Coronary artery (tissue), 2 donors: Measurements from ENCODE around the gene AHNAK.
"Not testable (repeated sequence)": the region's sequence is repeated elsewhere in the genome, so short reads cannot be mapped to it uniquely, and the experiment has no call there.

ENCODE experiments used
- DNase-seq: peaks from one replicate; pipeline ENCODE4 v3.0.0-alpha.2; 2017; ENCODE audit warnings: low spot score
- H3K27ac ChIP-seq, 2 donors: fragments of 200-600 bp; sonication (generic); one replicate each; pipeline ENCODE4 v1.5.1; 2016 to 2019
- H3K4me3 ChIP-seq: fragments of 200-600 bp; sonication (generic); 2 replicates; pipeline ENCODE4 v1.5.1; 2016; ENCODE audit warnings: mild to moderate bottlenecking, moderate library complexity
- CTCF ChIP-seq: fragments of 200-600 bp; sonication (generic); IDR thresholded peaks from one replicate; pipeline ENCODE4 v1.5.1; 2019; ENCODE audit warnings: antibody characterized with exemption

Gene AHNAK

GRCh38 chr11:62591448-62592145, 45.0 kb upstream of the AHNAK start, which contains the start of gene TUT1:
Gene TUT1, minus strand, starts transcription at chr11:62591523. Its CDS starts 38 bp downstream, at chr11:62591485.
- peak; percentile 98 for DNase-seq
- no peak for TF ChIP-seq CTCF

DNA sequence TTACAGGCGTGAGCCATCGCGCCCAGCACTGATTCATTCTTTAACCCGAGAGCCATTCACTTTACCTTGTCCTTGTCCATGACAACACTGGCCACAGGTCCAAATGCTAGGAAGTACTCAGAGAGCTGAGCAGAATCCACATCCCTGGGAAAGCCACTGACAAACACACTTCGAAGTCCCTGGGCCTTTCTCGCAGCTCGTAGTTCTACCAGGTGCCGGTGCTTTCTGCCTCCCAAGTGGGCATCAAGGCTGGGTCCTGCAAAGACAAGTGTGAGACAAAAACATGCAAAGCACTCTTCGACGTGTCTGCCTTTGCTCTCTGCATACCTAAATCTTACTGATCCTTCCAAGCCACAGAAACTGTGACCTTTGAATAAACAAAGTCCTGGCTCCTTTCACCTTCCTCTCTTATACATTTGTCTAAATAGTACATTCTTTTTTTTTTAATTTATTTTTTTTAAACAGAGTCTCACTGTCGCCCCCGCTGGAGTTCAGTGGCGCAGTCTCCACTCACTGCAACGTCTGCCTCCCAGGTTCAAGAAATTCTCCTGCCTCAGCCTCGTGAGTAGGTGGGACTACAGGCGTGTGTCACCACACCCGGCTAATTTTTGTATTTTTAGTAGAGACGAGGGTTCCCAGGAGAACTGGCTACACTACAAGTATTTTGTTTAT, 42.5 kb upstream of the AHNAK start:
- no peak for TF ChIP-seq CTCF
- H3K27ac ChIP-seq = no peak overlapping the region
- no peak overlapping the region for H3K4me3 ChIP-seq
- DNase-seq = no peak

More at GRCh38 chr11:62591448-62592145, 45.0 kb upstream of the AHNAK start, which contains the start of gene TUT1:
- peak within 1 kb of the TSS; percentile 77 for H3K4me3 ChIP-seq
- peak within 1 kb of the TSS; percentile 90 to 97 for H3K27ac ChIP-seq

DNA sequence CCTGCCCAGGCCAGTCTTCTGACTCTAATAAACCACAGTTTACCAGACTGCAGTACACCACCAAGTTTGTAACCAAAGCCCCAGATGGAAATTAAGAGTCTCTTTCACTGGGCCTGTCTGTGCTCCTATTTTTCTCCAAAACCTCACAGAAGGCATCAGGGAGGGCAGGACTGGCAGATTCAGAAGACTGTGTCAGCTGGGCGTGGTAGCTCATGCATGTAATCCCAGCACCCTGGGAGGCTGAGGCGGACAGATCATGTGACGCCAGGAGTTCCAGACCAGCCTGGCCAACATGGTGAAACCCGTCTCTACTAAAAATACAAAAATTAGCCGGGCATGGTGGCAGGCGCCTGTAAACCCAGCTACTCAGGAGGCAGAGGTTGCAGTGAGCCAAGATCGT, 38.8 kb upstream of the AHNAK start:
- not testable (repeated sequence) for H3K27ac ChIP-seq, DNase-seq, H3K4me3 ChIP-seq

GRCh38 chr11:62581735-62582134, 35.1 kb upstream of the AHNAK start:
- not testable (repeated sequence) for H3K4me3 ChIP-seq, DNase-seq, H3K27ac ChIP-seq

DNA sequence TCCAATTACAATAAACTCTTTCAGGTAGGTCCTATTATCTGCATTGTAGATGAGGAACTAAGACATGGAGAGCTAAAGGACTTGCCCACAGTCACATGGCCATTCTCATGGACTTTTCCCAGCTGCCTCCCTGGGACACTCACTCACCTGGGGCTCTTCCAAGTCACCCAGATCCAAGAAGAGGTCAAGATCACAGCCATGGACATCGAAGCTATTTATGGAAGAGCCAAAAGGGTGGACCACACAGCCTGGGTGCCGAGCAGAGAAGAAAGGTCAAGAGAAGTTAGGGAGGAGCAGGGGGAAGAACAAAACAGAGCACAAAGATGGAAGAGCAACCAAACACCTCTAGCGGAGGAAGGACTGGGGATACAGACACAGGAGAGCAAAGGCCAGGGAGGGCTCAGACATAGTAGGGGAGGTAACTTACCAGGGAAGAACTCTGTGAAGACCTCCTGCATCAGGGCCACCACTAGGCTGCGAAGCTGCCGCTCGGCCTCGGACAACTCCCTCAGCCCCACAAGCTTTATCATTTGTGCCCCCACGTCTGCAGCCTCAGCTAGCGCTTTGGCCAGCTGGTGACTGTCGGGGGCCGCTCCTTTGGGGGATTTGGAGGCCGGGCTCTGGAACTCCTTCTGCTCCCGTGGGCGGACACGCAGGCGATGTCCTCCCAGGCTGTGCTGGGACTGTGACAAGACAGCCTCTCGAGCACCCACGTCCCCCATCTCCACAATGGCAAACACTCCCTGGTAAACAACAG, 34.5 kb upstream of the AHNAK start:
- no peak overlapping the region for H3K4me3 ChIP-seq
- no peak for DNase-seq
- no peak overlapping the region for H3K27ac ChIP-seq
- TF ChIP-seq CTCF = no peak

DNA sequence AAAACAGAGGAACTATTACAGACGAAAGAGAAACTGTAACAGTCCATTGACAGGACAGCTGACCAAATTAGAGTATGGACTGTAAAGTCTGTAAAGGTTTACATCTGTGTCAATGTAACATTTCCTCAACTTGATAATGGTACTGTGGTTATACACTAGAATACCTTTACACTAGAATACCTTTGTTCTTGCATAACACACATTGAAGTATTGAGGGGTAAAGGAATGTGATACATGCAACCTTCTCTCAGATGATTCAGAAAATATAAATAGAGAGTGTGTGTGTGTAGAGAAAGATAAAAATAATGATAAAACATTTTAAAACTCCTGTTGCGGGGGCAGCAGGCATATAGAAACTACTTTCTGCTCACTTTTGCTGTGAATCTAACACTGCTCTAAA, 32.6 kb upstream of the AHNAK start:
- Histone ChIP-seq H3K27ac (no peak overlapping the region), H3K4me3 (no peak overlapping the region)
- no peak for TF ChIP-seq CTCF
- no peak for DNase-seq

DNA sequence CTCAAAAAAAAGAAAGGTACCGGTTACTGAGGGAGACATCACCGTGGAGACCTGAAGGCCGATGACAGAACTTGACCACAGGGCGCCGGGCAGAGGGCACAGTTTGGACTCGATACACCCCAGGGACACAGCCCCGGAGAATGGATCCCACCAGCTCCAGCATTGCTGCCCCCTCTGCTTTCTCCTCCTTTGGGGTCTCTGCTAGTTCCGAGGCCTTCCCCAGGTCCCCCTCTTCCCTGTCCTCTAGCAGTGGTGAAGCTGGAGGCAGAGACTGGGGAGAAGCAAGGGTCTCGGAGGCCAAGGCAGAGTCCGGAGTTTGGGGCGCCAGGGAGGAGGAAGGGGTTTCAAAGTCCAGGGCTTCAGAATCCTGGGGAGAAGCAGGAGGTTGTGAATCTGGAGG, 31.9 kb upstream of the AHNAK start:
- DNase-seq = no peak
- no peak for TF ChIP-seq CTCF
- H3K27ac ChIP-seq = peak overlapping the region in 1 of 2 donors; percentile 2
- no peak overlapping the region for H3K4me3 ChIP-seq
